NOMO-1 treated with DMSO at 0.1 percent for 48 hours (cell line): ENCODE measurements around the gene TMEM150A.
"Not testable (repeated sequence)": the region's sequence is repeated elsewhere in the genome, so short reads cannot be mapped to it uniquely, and the experiment has no call there.

ENCODE experiments used
- DNase-seq: peaks from one replicate; lab custom pipeline; 2025; ENCODE audit not compliant: unreplicated experiment; lab: John Stamatoyannopoulos, UW

The TMEM150A gene

GRCh38 chr2:85602476-85603234, at the start of gene TMEM150A:
Gene TMEM150A, minus strand, starts transcription at chr2:85602698. Its CDS starts 750 bp downstream, at chr2:85601948.
- DNase-seq = peak; percentile 89

DNA sequence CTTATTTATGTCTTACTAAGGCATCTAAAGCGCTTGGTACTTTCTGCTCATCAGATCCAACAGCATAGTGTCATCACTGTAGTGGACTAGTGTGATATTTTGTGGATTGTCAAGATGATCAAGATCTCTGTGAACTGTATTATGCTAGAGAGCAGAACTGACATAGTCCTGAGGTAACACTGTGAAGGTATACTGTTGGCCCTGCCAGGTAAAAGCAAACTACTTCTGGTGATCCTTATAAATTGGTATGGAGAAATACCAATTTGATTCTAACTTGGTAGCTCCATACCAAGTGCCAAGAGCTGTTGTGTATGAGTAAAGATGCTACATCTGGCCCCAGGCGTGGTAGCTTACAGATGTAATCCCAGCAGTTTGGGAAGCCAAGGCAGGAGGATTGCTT, 49.6 kb upstream of the TMEM150A start:
- no peak for DNase-seq

DNA sequence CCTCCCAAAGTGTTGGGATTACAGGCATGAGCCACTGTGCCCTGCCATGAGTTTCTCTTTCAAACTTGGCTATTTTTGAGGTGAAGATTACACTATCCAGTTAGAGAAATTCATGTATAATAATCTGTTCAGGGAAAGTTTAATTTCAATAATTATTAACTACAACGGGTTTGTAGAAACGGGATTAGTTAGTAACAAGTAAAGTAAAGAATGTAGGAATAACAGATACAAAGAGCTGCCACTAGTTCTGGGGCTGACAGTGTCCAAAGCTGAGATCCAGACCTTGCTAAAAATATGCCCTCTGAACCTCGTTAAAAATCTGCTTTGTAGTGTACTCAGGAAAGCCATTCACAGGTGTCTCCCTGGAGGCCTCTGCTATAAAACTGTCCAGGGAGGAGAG, 48.6 kb upstream of the TMEM150A start:
- DNase-seq = no peak

DNA sequence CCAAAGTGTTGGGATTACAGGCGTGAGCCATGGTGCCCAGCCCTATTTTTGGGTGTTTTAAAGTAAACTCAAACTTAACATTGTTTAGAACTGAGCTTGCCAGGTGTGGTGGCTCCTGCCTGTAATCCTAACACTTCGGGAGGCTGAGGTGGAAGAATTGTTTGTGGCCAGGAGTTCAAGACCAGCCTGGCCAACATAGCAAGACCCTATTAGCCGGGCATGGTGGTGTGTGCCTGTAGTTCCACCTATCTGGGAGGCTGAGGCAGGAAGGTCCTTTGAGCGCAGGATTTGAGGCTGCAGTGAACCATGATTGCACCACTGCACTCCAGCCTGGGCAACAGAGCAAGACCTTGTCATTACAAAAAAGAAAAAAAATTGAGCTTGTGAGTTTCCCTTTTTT, 48.0 kb upstream of the TMEM150A start:
- DNase-seq = no peak

DNA sequence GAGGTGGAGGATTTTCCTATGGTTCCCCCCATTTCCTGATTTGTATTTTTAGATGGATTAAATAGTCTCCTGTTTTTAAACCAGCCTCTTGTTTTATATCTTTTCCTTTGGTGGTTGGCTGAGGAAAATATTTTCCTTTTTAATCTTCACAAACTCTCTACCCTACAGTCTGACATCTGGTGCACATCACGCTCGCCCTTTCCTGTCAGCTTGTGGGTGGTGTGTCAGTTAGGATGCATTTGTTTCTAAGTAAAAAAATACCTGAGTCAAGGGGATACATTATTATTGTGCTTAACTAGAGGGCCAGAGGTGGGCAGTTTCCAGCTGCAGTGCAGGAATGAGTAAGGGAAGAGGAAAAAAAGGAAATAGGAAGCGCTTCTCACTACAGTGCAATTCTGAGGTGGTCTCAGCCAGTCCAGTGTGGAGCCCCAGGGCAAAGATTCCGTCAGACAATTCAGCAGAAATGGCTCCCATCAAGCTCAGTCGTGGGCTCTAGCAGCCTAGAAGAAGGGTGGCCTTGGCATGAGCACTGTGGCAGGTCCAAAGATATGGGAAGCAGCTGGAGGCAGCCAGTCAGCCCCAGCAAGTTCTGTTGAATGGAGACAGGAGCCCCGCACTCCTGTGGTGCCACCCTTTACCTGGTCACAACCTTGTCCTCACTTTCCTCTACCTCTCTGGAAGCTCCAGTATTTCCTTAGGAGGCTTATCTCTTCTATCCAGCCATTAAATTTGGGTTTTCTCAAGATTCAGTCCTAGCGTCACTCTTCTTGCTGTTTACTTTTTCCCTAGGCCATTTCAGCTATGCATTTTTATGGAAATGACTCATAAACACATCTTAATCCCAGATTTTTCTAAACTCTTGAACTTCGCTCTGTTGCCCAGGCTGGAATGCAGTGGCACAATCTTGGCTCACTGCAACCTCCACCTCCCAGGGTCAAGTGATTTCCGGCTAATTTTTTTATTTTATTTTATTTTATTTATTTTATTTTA, 47.0 kb upstream of the TMEM150A start:
- no peak for DNase-seq

GRCh38 chr2:85648619-85649018, 46.1 kb upstream of the TMEM150A start:
- DNase-seq = no peak

- DNase-seq = peak; percentile 92
These were observed 45.5 kb upstream of the TMEM150A start for GRCh38 chr2:85647823-85648526.

DNA sequence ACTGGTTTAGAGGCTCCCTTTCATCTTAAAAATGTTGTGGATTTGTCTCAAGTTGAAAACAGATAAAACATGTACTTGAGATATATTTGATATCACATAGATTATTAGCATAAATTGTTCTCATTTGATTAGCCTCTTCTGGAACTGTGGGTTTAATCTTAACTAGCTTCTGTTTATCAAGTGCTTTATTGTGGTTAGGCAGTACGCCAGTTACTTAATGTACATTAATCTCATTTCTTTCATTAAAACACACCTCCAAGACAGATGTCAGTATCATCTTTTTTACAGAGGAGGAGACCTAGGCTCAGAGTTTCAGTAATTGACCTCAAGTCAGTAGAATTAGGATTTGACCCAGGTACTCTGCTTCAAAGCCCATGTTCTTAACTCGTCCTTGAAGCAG, 43.7 kb upstream of the TMEM150A start:
- no peak for DNase-seq

- DNase-seq = no peak
These were observed 42.4 kb upstream of the TMEM150A start for GRCh38 chr2:85644909-85645308.

DNA sequence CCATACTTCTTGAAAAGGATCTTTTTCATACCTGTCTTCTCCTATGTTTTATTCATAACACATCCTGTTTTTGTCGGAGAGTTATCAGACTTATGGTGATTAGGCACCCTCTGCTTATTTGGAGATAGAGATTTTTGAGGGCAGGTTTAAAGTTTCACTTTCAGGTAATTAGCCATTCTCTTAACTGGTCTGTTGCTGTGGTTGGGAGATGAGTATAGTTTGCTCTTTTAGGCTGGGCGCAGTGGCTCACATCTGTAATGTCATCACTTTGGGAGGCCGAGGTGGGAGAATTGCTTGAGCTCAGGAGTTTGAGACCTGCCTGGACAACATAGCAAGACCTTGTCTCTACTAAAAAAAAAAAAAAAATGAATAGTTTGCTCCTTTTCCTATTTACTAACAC, 40.2 kb upstream of the TMEM150A start:
- no peak for DNase-seq

- no peak for DNase-seq
These were observed 33.1 kb upstream of the TMEM150A start for GRCh38 chr2:85635636-85636035.

DNA sequence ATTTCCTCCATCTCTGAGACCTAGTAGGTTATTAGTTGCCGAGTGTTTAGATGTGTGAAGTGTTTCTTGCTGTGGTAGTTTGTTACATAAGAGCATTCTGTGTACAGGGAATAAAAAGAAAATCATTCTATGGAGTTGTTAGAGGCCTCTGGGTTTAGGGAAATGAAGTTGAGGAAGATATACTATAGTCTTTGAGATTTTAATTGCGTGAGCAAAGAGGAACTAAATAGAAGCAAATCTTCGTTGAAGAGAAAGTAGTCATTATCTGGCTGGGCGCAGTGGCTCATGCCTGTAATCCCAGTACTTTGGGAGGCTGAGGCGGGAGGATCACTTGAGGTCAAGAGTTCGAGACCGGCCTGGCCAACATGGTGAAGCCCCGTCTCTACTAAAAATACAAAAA, 32.5 kb upstream of the TMEM150A start:
- DNase-seq = peak; percentile 35

DNA sequence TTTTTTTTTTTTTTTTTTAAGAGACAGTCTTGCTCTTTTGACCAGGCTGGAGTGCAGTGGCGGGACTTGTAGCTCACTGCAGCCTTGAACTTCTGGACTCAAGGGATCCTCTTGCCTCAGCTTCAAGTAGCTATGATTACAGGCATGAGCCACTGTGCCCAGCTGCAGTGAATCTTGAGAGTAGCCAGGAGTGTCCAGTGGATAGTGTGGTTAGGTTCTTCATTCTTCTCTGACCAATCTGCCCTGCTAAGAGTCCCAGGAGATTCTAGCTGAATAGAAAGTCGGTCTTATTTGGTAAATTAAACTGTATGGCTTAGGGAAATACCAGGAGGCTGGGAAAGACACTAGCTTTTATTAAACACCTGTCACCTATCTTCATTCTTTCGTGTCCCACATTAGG, 28.8 kb upstream of the TMEM150A start:
- DNase-seq = no peak

- DNase-seq = no peak
These were observed 26.2 kb upstream of the TMEM150A start for GRCh38 chr2:85628658-85629057.

GRCh38 chr2:85623991-85624390, 21.5 kb upstream of the TMEM150A start:
- no peak for DNase-seq

GRCh38 chr2:85621338-85621737, 18.8 kb upstream of the TMEM150A start:
- no peak for DNase-seq

DNA sequence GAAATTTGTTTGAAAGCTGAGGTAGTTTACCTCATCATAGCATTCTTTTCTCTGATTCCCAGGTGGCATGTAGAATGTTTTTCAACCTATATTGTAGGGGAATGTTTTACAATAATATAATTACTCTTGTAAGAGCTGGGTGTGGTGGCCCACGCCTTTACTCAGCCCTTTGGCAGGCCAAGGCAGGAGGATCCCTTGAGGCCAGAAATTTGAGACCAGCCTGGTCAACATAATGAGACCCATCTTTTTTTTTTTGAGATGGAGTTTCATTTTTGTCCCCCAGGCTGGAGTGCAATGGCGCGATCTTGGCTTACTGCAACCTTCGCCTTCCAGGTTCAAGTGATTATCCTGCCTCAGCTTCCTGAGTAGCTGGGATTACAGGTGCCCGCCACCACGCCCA, 17.1 kb upstream of the TMEM150A start:
- no peak for DNase-seq

DNA sequence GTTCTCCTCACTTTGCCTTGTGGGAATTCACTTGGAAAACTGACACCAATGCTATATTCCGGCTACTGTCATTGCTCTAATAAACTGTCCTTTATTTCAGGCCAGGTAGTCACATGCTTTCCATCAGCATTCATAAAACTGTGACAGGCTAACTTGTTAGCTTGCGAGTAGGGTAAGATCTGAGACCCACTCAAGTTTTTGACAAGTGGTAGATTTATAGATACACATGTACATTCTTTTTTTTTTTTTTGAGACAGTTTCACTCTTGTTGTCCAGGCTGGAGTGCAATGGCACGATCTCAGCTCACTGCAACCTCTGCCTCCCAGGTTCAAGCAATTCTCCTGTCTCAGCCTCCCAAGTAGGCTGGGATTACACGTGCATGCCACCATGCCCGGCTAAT, 15.2 kb upstream of the TMEM150A start:
- not testable (repeated sequence) for DNase-seq

DNA sequence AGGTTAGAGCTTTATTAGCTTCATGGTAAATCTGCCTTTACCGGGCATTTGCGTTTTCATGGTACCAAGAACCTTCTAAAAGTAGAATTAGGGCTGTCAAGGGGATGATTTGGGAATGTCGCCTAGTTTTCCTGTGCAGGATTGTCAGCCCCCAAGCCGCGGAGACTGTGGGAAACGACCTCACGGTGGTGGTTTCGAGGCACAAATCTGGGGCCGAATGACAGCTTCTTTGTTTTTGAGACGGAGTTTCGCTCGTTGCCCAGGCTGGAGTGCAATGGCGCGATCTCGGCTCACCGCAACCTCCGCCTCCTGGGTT, 12.9 kb upstream of the TMEM150A start:
- DNase-seq = no peak

DNA sequence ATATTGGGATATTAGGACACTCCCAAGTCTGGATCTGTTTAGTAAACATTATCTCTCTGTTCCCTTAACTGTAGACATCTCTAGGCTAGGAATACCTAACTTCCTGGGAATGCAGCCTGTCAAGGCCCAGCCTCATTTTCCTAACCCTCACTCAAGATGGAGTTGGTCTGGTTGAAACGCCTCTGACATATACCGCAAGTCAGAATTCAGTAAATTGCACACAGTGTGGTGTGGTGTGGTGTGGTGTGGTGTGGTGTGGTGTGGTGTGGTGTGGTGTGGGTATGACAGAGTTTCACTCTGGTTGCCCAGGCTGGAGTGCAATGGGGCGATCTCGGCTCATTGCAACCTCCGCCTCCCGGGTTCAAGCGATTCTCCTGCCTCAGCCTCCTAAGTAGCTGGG, 12.3 kb upstream of the TMEM150A start:
- DNase-seq = not testable (repeated sequence)

- no peak for DNase-seq
These were observed 11.4 kb upstream of the TMEM150A start for GRCh38 chr2:85613717-85614515.
